Measurements from ENCODE around the gene ALDH3A1.

ALDH3A1 gene

GRCh38 chr17:19718613-19719354, 29.3 kb downstream of the ALDH3A1 start:
- no peak for DNase-seq (ENCODE audit: low read depth)

DNA sequence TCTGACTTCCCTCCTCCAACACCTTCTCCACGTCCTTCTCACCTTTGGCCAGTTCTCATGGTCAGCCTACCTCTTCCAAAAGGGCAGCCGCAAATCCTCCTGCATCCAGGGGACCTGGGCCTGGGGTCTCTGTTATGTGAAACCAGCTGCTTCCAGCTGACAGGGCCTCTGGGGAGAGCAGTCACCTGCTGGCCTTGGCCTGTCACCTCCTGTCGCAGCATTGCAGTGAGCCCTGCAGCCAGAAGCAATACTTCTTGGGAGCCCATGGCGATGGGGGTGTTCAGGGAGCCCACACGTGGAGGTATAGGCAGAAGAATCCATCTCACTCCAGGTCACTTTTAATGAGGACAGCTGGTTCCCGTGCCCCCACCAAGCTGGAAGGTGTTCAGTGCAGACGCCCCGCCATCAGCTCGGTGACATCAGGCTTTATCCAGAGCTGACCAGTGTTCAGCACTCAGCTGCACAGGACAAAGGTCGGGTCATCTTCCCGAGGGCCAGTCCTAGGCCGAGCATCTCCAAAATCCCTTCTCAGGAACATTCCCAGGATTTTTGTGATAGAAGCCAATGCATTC, 30.0 kb downstream of the ALDH3A1 start:
- no peak for DNase-seq (ENCODE audit: low read depth)

DNA sequence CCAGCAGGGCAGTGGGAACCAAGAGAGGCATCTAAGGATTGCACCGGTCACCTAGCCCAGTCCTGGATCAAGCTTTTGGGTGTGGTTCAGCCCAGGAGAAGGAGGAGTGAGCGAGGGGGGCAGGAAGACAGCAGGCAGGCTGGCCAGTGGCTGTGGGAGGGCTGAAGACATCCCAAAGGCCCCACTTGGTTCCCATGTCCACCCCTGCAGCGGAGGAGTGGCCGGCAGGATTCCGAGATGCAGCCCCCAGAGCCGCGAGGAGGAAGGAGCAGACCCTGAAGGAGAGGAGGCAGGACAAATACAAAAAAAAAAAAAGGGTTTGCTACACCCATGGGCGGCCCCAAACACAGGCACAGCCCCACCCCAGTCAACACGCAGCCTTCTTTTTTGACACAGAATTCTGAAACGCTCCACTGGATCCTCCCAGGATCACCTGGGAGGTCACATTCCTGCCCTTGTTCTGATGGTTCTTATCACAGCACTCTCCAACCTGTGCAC, 30.6 kb downstream of the ALDH3A1 start:
- DNase-seq (ENCODE audit: low read depth): no peak

- DNase-seq (ENCODE audit: low read depth): no peak
Observed at GRCh38 chr17:19717031-19717360, 31.1 kb downstream of the ALDH3A1 start.

DNA sequence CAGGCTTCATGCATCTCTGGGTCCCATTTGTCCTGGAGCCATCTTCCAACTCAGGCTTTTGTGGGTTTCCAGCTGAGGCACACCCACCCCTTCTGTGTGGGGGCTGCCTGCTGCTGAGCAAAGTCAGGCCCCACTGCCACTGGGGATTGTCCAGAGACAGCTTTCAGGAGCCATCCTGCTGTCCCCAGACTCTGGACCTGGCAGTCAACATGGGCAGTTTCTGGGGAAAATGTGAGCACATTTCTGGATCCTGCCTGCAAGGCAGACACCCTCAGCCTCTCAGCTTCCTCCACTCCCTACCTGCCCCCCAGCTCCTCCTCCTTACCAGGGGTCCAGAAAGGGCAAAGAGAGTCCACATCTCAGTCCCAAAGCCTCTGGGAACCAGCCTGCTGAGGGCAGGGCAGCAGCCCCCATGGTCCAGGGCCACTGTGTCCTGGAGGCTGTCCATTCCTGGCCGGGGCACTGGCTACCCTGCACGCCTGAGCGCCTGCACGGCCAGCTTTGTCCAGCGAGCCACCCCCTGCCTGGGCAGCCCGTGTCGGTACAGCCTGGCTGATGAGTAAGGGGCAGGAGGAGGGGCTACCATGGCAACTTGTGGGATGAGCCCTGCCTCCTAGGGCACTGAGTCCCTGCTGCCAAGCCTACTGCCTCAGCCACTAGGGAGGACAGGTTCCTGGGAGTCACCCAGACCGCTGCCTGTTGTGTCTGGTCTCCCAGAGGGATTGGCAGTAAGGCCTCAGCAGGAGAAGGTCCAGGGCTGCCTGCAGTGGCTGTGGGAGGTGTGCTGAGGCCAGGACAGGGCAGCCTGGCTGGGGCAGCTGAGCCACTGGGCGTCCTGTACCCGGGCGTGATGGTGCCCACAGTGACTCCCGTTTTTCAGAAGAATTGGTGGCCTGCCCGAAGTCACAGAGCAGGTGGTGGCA, 31.7 kb downstream of the ALDH3A1 start, which contains the start of gene SLC47A2:
Gene SLC47A2 (minus strand): TSS at position 477 of the 923 bp plus-strand sequence. CDS start 29 bp downstream, at position 448.
- no peak for DNase-seq (ENCODE audit: low read depth)

GRCh38 chr17:19714542-19715411, 33.3 kb downstream of the ALDH3A1 start:
- no peak for DNase-seq (ENCODE audit: low read depth)

DNA sequence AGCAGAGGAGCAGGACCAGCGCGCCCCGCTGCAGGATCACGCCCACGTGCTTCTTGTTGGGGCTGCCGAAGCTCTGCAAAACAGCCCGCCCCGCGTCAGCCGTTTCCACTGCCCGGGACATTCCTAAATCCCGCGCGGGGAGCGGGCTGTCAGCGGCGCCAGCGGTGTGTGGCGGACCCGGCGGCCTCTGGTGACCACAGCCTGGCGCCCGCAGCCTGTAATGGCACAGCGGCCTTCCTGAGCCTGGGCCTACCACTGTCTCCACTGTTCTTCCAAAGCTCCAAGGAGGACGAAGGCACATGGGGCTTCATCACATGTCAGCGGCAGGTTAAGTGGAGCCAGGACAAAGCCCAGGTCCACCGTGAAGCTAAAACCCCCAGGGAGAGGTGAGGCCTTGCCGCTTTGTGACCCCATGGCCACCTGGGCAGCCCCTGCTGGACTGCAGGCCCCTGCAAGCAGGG, 34.2 kb downstream of the ALDH3A1 start:
- DNase-seq (ENCODE audit: low read depth): no peak

DNA sequence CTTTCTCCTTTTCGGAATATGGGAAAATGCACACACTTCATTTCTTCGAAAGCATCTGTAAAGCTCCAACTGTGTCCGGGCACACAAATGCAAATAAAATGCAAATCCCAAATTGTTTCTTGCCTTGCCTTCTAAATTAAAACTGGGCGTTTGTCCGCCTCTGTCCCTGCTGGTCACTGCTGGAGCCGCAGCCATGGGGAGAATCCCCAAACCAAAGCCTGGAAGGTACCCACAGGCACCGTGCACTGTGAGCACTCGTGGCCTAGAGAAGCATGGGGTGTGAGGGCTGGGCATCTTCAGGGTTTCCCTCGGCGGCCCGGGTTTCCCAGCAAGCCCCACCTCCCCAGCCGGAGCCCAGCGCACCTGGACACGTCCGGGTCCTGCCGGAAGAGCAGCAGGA, 34.6 kb downstream of the ALDH3A1 start:
- no peak for DNase-seq (ENCODE audit: low read depth)

DNA sequence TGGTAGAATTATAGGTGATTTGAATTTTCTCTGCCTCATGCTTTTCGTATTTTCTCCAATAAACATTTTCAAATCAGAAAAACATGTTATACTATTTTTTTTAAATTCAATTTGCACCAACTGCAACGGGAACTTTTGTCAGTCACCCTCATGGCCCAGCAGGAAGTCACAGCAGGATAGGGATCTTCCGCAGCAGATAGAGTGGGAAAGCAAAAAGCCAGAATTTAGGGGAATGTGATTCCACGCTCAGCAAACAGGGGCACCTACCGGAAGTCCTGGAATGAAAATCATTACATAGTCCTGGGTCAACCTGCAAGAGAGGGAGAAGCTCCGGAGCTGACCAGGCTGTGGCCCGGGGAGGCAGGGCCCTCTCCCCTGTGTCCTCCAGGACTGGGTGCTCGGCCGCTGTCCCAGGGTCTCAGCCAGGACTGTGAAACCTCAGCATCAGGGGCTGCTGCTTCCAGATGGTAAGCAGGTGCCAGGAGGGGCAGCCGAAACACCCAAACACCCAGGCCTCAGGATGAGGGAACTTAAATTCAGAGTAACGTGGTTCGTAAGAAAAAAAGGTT, 35.6 kb downstream of the ALDH3A1 start:
- DNase-seq (ENCODE audit: low read depth): no peak

- no peak for DNase-seq (ENCODE audit: low read depth)
Observed at GRCh38 chr17:19709841-19710240, 38.3 kb downstream of the ALDH3A1 start.

GRCh38 chr17:19708431-19709175, 39.5 kb downstream of the ALDH3A1 start:
- DNase-seq (ENCODE audit: low read depth): no peak

DNA sequence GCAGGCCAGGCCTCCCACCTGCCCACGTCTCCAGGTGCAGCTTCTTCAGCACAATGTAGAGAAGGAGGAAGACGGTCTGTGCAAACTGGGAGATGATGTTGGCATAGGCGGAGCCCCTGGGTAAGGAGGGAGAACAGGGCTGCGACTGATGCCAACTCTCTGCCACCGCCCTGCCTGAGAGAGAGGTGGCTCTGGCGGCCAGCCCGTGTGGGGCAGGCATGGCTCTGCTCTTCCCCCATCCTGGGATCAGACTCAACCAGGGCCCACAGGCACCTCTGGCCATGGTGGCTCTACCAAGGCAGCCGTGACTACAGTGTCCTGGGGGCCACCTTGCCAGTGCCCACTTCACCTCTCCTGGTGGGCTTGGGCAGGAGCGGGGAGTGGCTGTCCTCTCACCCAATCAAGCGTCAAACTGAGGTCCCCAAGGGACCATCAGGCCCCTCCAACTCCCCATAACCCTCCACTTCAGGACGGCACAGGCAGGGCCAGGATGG, 40.3 kb downstream of the ALDH3A1 start:
- no peak for DNase-seq (ENCODE audit: low read depth)

DNA sequence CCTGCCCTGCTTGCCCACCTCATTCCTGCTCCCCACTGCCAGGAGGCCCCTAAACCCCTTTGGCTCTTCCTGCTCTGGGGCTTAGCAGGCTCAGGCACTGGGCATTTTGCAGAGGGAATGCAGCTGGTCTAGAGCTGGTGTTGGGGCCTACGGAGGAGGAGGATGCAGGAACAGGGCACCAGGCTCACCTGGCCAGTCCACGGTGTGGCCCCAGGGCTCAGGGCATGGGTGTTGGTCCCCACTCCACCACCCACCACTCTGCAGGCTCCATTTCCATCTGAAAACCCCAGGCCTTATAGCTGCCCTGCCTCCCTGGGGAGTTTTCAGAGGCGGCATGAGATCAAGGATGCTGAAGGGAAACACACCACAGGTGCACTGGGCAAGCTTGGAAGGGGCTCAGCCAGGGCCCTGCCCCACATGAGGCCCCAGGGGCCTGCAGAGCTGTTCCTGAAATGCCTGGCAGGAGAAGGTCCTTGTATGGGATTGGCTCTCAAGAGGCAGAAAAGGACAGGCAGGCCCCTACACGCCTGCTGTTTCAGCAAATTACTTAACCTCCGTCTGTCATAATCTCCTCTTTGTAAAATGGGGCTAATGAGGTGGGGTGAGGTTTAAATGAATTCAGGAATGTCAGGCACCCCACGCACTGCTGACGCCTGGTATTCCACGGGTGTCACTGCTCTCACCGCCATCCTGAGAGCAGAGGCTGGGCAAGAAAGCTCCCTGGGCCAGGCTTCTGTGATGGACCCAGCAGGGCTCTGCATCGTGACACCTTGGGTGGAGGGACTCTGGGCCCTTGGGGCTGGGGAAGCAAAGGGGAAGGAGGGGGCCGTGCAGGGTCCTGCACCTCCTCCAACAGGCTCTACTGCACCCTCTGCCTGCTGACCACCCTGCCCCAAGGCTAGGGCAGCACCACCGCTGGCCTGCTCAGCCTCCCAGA, 41.0 kb downstream of the ALDH3A1 start:
- no peak for DNase-seq (ENCODE audit: low read depth)

GRCh38 chr17:19705771-19706770, 42.0 kb downstream of the ALDH3A1 start:
- no peak for DNase-seq (ENCODE audit: low read depth)

- no peak for DNase-seq (ENCODE audit: low read depth)
Observed at GRCh38 chr17:19705201-19705600, 42.9 kb downstream of the ALDH3A1 start.

- DNase-seq (ENCODE audit: low read depth): no peak
Observed at GRCh38 chr17:19703828-19704613, 44.1 kb downstream of the ALDH3A1 start.

Measured in stromal cell of bone marrow (primary cell).